ENCODE measurements around the gene CCDC198. TPM values are rescaled to one million over a fixed set of nuclear protein-coding genes. Genes with fewer than 3 reads are reported as not detected.
A peak's percentile ranks its signal among the peaks of the same experiment; 100 is the strongest.

The CCDC198 gene
- total and polyA plus RNA-seq, 4 donors: 11.2 to 47.7 (median 18.6) TPM

- H3K9me3 ChIP-seq (ENCODE audit: control insufficient read depth in 4 of 4, low read length in 3 of 4): no peaks in the 10 kb centered on the region
- H3K27me3 ChIP-seq (ENCODE audit: control insufficient read depth in 4 of 4, insufficient read depth in 4 of 4, low read length in 3 of 4): no peaks in the 10 kb centered on the region
- WGBS: 73% methylated on average over 4 of the region's 4 CpGs
- TF ChIP-seq FOXA2 (IDR thresholded peaks at IDR 0.05) (no peak), REST (IDR thresholded peaks at IDR 0.05) (no peak), RXRA (IDR thresholded peaks at IDR 0.05) (no peak), HNF4A (conservative IDR thresholded peaks at IDR 0.05) (peak in 1 of 2 donors; percentile 45), SP1 (IDR thresholded peaks at IDR 0.05) (no peak), YY1 (IDR thresholded peaks at IDR 0.05) (peak; percentile 57), TAF1 (conservative IDR thresholded peaks at IDR 0.05) (no peak), NR2F2 (IDR thresholded peaks at IDR 0.05) (no peak)
- no peak overlapping the region for H3K9ac ChIP-seq (ENCODE audit: low read depth in 1 of 2, low read length in 2 of 2)
- H3K36me3 ChIP-seq (ENCODE audit: control insufficient read depth in 4 of 4, insufficient read depth in 3 of 4, low read depth in 1 of 4, low read length in 3 of 4): no peaks in the 10 kb centered on the region
- DNase-seq (ENCODE audit: low spot score): no peak
- H3K27ac ChIP-seq (ENCODE audit: low read depth in 1 of 2, low read length in 2 of 2): peak overlapping the region in 1 of 2 donors; percentile 9
- H3K4me3 ChIP-seq (ENCODE audit: low read depth in 1 of 3, low read length in 3 of 3): no peak overlapping the region
- H3K4me1 ChIP-seq (ENCODE audit: control insufficient read depth in 4 of 4, insufficient read depth in 4 of 4, low read length in 3 of 4): peaks cover 5 to 32% (median 21%) of the 10 kb centered on the region in 4 donors
Measured at GRCh38 chr14:57498035-57498434, 4.4 kb upstream of the CCDC198 start.

- H3K9ac ChIP-seq (ENCODE audit: low read depth in 1 of 2, low read length in 2 of 2): no peak overlapping the region
- H3K4me3 ChIP-seq (ENCODE audit: low read depth in 1 of 3, low read length in 3 of 3): no peak overlapping the region
- no peak for DNase-seq (ENCODE audit: low spot score)
- no peaks in the 10 kb centered on the region for H3K27me3 ChIP-seq (ENCODE audit: control insufficient read depth in 4 of 4, insufficient read depth in 4 of 4, low read length in 3 of 4)
- TF ChIP-seq SP1 (IDR thresholded peaks at IDR 0.05) (peak; percentile 58), ZBTB33 (IDR thresholded peaks at IDR 0.05) (no peak), GABPA (IDR thresholded peaks at IDR 0.05 in 1 of 2, conservative IDR thresholded peaks at IDR 0.05 in 1 of 2) (no peak), JUND (IDR thresholded peaks at IDR 0.05) (peak in 1 of 2 donors; percentile 45), RXRA (IDR thresholded peaks at IDR 0.05) (peak in 1 of 2 donors; percentile 49), HNF4A (conservative IDR thresholded peaks at IDR 0.05) (peak; percentile 33 to 34), YY1 (IDR thresholded peaks at IDR 0.05) (peak; percentile 62), ATF3 (IDR thresholded peaks at IDR 0.05) (peak; percentile 49)
- no peaks in the 10 kb centered on the region for H3K9me3 ChIP-seq (ENCODE audit: control insufficient read depth in 4 of 4, low read length in 3 of 4)
- peaks cover 5 to 40% (median 29%) of the 10 kb centered on the region in 4 donors for H3K4me1 ChIP-seq (ENCODE audit: control insufficient read depth in 4 of 4, insufficient read depth in 4 of 4, low read length in 3 of 4)
- 50% methylated on average over 2 of the region's 2 CpGs for WGBS
- H3K36me3 ChIP-seq (ENCODE audit: control insufficient read depth in 4 of 4, insufficient read depth in 3 of 4, low read depth in 1 of 4, low read length in 3 of 4): no peaks in the 10 kb centered on the region
- H3K27ac ChIP-seq (ENCODE audit: low read depth in 1 of 2, low read length in 2 of 2): peak overlapping the region in 1 of 2 donors; percentile 6
Measured at GRCh38 chr14:57495416-57495815, 1.8 kb upstream of the CCDC198 start.

GRCh38 chr14:57492859-57493258 is 798 bp downstream of the CCDC198 start:
- peaks cover 5 to 41% (median 30%) of the 10 kb centered on the region in 4 donors for H3K4me1 ChIP-seq (ENCODE audit: control insufficient read depth in 4 of 4, insufficient read depth in 4 of 4, low read length in 3 of 4)
- peak overlapping the region; percentile 43 to 65 (median 65) for H3K4me3 ChIP-seq (ENCODE audit: low read depth in 1 of 3, low read length in 3 of 3)
- H3K9me3 ChIP-seq (ENCODE audit: control insufficient read depth in 4 of 4, low read length in 3 of 4): no peaks in the 10 kb centered on the region
- H3K27ac ChIP-seq (ENCODE audit: low read depth in 1 of 2, low read length in 2 of 2): peak overlapping the region; percentile 54 to 65
- peak overlapping the region; percentile 2 to 58 for H3K9ac ChIP-seq (ENCODE audit: low read depth in 1 of 2, low read length in 2 of 2)
- no peak for DNase-seq (ENCODE audit: low spot score)
- 13% methylated on average over 2 of the region's 2 CpGs for whole genome bisulfite sequencing
- H3K27me3 ChIP-seq (ENCODE audit: control insufficient read depth in 4 of 4, insufficient read depth in 4 of 4, low read length in 3 of 4): no peaks in the 10 kb centered on the region
- H3K36me3 ChIP-seq (ENCODE audit: control insufficient read depth in 4 of 4, insufficient read depth in 3 of 4, low read depth in 1 of 4, low read length in 3 of 4): no peaks in the 10 kb centered on the region
- TF ChIP-seq YY1 (IDR thresholded peaks at IDR 0.05) (peak; percentile 38), RAD21 (IDR thresholded peaks at IDR 0.05) (no peak), GABPA (IDR thresholded peaks at IDR 0.05 in 1 of 2, conservative IDR thresholded peaks at IDR 0.05 in 1 of 2) (no peak), EGR1 (IDR thresholded peaks at IDR 0.05; ENCODE audit: low read depth in 2 of 2) (no peak), HNF4A (conservative IDR thresholded peaks at IDR 0.05) (peak in 1 of 2 donors; percentile 8), CTCF (IDR thresholded peaks at IDR 0.05; ENCODE audit: low read depth, low read length, missing input control) (no peak), ATF3 (IDR thresholded peaks at IDR 0.05) (peak; percentile 97), JUND (IDR thresholded peaks at IDR 0.05) (peak; percentile 97 to 99)

All from liver (tissue), 9 donors.